OCI-LY3 (cell line): ENCODE data around the gene POU2F1.

Experiments
- H2AFZ ChIP-seq: fragments of 200-600, 300-600 bp; shearing (Covaris generic); 2 replicates; pipeline ENCODE4 v1.6.0; 2014; ENCODE audit warnings: antibody characterized with exemption, low read depth, low read length
- H3K27ac ChIP-seq: fragments of 200-600, 300-600 bp; sonication (generic); 2 replicates; pipeline ENCODE4 v1.5.1; 2014; ENCODE audit warnings: mild to moderate bottlenecking, low read length, moderate library complexity, mixed read lengths
- H3K27me3 ChIP-seq: fragments of 200-600, 300-600 bp; sonication (generic); 2 replicates; pipeline ENCODE4 v1.6.1; 2014; ENCODE audit warnings: low read depth, low read length, mixed read lengths
- H3K36me3 ChIP-seq: fragments of 200-600, 300-600 bp; sonication (generic); replicated peaks from 2 replicates; pipeline ENCODE3; 2014; ENCODE audit warnings: low read depth, low read length, mixed read lengths
- H3K4me1 ChIP-seq: fragments of 300-600, 200-600 bp; sonication (generic); 2 replicates; pipeline ENCODE4 v1.6.1; 2014; ENCODE audit warnings: low read length, mixed read lengths
- H3K4me2 ChIP-seq: fragments of 200-600, 300-600 bp; sonication (generic); 2 replicates; pipeline ENCODE4 v1.6.1; 2014; ENCODE audit warnings: low read length, mixed read lengths
- H3K4me3 ChIP-seq: fragments of 300-600, 200-600 bp; sonication (generic); 2 replicates; pipeline ENCODE4 v1.5.1; 2014; ENCODE audit warnings: antibody characterized with exemption, mild to moderate bottlenecking, low read length, moderate library complexity
- H3K79me2 ChIP-seq: fragments of 300-600, 200-600 bp; shearing (Covaris generic); 2 replicates; pipeline ENCODE4 v1.6.1; 2014; ENCODE audit warnings: mild to moderate bottlenecking, low read length, mixed read lengths
- H3K9ac ChIP-seq: fragments of 300-600, 200-600 bp; shearing (Covaris generic); 2 replicates; pipeline ENCODE4 v1.6.0; 2014; ENCODE audit warnings: mild to moderate bottlenecking, low read length, moderate library complexity
- H3K9me3 ChIP-seq: fragments of 200-600, 300-600 bp; shearing (Covaris generic); 2 replicates; pipeline ENCODE4 v1.6.1; 2014; ENCODE audit warnings: low read length, mixed read lengths; ENCODE audit not compliant: insufficient read depth
- H4K20me1 ChIP-seq: fragments of 200-600, 300-600 bp; sonication (generic); 2 replicates; pipeline ENCODE4 v1.6.1; 2016; ENCODE audit warnings: low read length, mixed read lengths; ENCODE audit not compliant: insufficient read depth
- EZH2phosphoT487 ChIP-seq: fragments of 200-600 bp; shearing (Covaris generic); IDR thresholded peaks from 2 replicates; pipeline ENCODE4 v1.6.1; 2018; ENCODE audit warnings: antibody characterized with exemption, mixed run types, low read depth
- TF ChIP-seq, protein P1 (sequence below): fragments of 200-600, 300-600 bp; sonication (generic); IDR thresholded peaks from 2 replicates; pipeline ENCODE4 v1.5.1; 2014; ENCODE audit warnings: antibody characterized with exemption, low read length, low read depth

The POU2F1 gene

DNA sequence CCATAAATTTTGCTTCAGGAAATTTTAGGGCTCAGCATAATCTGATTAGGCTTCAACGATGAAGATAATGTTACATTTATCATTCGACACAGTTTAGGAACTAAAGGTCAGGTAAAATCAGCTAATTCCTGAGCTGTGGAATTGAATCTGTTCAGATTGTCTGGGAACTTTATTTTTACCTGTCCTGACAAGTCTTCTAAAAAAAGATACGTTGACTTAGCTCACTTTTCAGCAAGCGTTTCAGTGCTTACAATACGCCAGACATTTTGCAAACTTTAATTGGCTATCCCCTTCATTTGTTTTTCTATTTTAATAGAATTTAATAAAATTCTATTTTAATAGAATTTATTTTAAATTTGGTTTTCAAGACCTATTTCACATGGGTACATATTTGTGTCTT, 57.8 kb downstream of the POU2F1 start:
- no peak overlapping the region for H3K4me2 ChIP-seq
- H3K9ac ChIP-seq, result no peak overlapping the region
- H3K79me2 ChIP-seq, result peaks cover 83% of the 10 kb centered on the region
- no peak overlapping the region for H2AFZ ChIP-seq
- H3K27me3 ChIP-seq, result no peaks in the 10 kb centered on the region
- no peak overlapping the region for H3K4me3 ChIP-seq
- no peaks in the 10 kb centered on the region for H3K9me3 ChIP-seq
- H3K27ac ChIP-seq, result no peak overlapping the region
- peaks cover 16% of the 10 kb centered on the region for H3K4me1 ChIP-seq
- no peaks in the 10 kb centered on the region for H3K36me3 ChIP-seq
- no peak for TF ChIP-seq EZH2phosphoT487
- TF ChIP-seq, protein P1, sequence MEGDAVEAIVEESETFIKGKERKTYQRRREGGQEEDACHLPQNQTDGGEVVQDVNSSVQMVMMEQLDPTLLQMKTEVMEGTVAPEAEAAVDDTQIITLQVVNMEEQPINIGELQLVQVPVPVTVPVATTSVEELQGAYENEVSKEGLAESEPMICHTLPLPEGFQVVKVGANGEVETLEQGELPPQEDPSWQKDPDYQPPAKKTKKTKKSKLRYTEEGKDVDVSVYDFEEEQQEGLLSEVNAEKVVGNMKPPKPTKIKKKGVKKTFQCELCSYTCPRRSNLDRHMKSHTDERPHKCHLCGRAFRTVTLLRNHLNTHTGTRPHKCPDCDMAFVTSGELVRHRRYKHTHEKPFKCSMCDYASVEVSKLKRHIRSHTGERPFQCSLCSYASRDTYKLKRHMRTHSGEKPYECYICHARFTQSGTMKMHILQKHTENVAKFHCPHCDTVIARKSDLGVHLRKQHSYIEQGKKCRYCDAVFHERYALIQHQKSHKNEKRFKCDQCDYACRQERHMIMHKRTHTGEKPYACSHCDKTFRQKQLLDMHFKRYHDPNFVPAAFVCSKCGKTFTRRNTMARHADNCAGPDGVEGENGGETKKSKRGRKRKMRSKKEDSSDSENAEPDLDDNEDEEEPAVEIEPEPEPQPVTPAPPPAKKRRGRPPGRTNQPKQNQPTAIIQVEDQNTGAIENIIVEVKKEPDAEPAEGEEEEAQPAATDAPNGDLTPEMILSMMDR, result no peak
- H4K20me1 ChIP-seq, result peaks cover 22% of the 10 kb centered on the region; the same call in 1 of the 2 replicates

DNA sequence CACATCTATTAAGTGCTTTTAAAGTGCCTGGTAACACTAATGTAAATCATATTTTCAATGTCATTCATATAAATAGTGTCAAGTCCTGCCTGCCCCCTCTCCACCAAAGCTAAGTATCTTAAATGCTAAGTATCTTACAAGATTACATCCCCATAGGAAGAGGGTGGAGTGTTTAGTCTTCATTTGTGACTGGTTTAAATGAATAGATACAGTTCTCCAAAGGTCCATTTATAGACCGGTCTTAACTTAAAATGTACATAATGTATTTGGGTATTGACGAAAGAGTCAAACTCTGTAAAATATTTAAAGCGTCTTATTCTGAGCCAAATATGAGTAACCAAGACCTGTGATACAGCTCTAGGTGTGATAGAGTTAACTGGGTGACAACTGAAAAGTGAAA, 60.2 kb downstream of the POU2F1 start:
- peaks cover 84% of the 10 kb centered on the region for H3K79me2 ChIP-seq
- no peaks in the 10 kb centered on the region for H3K9me3 ChIP-seq
- no peak for TF ChIP-seq EZH2phosphoT487
- TF ChIP-seq, protein P1, result no peak
- H4K20me1 ChIP-seq, result peaks cover 22% of the 10 kb centered on the region; the same call in 1 of the 2 replicates
- H3K27me3 ChIP-seq, result no peaks in the 10 kb centered on the region
- peaks cover 13% of the 10 kb centered on the region for H3K4me1 ChIP-seq
- H3K27ac ChIP-seq, result no peak overlapping the region
- H3K36me3 ChIP-seq, result no peaks in the 10 kb centered on the region
- no peak overlapping the region for H3K4me3 ChIP-seq
- H3K4me2 ChIP-seq, result no peak overlapping the region
- H2AFZ ChIP-seq, result no peak overlapping the region
- H3K9ac ChIP-seq, result no peak overlapping the region

DNA sequence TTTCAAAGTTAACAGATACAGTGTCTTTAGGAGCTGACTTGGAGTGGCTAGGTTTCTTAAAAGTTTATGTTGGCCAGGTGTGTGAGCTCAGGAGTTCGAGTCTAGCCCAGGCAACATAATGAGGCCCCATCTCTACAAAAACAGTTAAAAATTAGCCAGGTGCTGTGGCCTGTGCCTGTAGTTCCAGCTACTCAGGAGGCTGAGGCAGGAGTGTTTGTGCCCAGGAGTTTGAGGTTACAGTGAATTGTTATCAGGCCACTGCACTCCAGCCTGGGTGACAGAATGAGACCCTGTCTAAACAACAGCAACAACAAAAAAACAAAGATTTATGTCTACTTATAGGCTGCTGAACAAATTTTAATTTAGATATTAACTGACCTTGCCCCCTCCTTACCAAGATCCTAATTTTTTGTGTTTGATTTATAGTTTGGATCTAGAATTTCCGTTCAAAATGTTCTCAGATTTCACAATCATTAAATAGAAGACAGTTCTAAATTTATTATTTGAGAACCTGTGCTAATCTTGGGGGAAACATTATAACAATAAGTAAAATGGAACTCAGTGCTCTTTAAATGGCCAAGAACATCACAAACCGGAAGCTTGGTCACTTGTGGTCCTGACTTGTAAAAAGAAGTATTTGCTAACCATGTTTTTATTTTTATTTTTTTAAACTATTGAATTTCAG, 67.8 kb downstream of the POU2F1 start:
- no peak overlapping the region for H3K4me3 ChIP-seq
- H3K27me3 ChIP-seq, result no peaks in the 10 kb centered on the region
- H3K9me3 ChIP-seq, result no peaks in the 10 kb centered on the region
- no peak overlapping the region for H2AFZ ChIP-seq
- TF ChIP-seq, protein P1, result no peak
- no peak for TF ChIP-seq EZH2phosphoT487
- no peaks in the 10 kb centered on the region for H3K36me3 ChIP-seq
- H3K4me2 ChIP-seq, result no peak overlapping the region
- H3K79me2 ChIP-seq, result peaks cover 77% of the 10 kb centered on the region
- H3K4me1 ChIP-seq, result no peaks in the 10 kb centered on the region
- H4K20me1 ChIP-seq, result peaks cover 19% of the 10 kb centered on the region
- H3K9ac ChIP-seq, result no peak overlapping the region
- no peak overlapping the region for H3K27ac ChIP-seq

DNA sequence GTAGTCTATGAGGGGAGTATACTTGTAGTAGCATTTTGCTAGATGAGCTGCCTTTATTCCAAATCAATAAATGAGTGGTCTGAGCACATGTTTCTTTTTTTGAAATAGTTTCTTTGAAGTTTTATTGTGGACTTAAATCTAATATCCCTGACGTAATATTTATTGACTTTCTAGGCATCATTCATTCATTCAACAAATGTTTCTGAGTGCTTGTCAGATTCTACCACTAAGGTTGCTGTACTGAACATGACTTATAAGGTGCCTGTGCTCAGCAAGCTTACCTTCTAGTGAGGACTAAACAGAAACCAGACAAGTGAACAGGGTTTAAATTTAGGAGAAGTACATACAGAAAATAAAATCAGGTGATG, 68.4 kb downstream of the POU2F1 start:
- Histone ChIP-seq H3K9me3 (no peaks in the 10 kb centered on the region), H3K4me1 (no peaks in the 10 kb centered on the region), H3K4me2 (no peak overlapping the region), H3K36me3 (no peaks in the 10 kb centered on the region), H3K4me3 (no peak overlapping the region), H3K79me2 (peaks cover 71% of the 10 kb centered on the region), H3K9ac (no peak overlapping the region), H2AFZ (no peak overlapping the region), H4K20me1 (peaks cover 19% of the 10 kb centered on the region), H3K27ac (no peak overlapping the region), H3K27me3 (no peaks in the 10 kb centered on the region)
- no peak for TF ChIP-seq EZH2phosphoT487
- TF ChIP-seq, protein P1, result no peak
